Testis (tissue), 2 donors: ENCODE measurements around the gene DDAH1.

Experiments used
- POLR2A ChIP-seq: fragments of 450-650 bp; IDR thresholded peaks from one replicate; pipeline ENCODE4 v1.6.1; 2017; ENCODE audit warnings: antibody characterized with exemption, mild to moderate bottlenecking, moderate library complexity
- TF ChIP-seq, protein P1 (sequence below), 3 experiments: fragments of 450-650 bp in 2 of 3; fragments of 200-600 bp in 1 of 3; sonication (generic) in 1 of 3; IDR thresholded peaks; one replicate each; pipeline ENCODE4 v1.5.1; 2016 to 2019; ENCODE audit warnings: antibody characterized with exemption in 3 of 3, mild to moderate bottlenecking in 2 of 3, moderate library complexity in 1 of 3

GRCh38 chr1:85323770-85324169 is 141.2 kb downstream of the DDAH1 start:
- TF ChIP-seq, protein P1, sequence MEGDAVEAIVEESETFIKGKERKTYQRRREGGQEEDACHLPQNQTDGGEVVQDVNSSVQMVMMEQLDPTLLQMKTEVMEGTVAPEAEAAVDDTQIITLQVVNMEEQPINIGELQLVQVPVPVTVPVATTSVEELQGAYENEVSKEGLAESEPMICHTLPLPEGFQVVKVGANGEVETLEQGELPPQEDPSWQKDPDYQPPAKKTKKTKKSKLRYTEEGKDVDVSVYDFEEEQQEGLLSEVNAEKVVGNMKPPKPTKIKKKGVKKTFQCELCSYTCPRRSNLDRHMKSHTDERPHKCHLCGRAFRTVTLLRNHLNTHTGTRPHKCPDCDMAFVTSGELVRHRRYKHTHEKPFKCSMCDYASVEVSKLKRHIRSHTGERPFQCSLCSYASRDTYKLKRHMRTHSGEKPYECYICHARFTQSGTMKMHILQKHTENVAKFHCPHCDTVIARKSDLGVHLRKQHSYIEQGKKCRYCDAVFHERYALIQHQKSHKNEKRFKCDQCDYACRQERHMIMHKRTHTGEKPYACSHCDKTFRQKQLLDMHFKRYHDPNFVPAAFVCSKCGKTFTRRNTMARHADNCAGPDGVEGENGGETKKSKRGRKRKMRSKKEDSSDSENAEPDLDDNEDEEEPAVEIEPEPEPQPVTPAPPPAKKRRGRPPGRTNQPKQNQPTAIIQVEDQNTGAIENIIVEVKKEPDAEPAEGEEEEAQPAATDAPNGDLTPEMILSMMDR (IDR thresholded peaks at IDR 0.05): no peak
- TF ChIP-seq POLR2A: no peak
